Neural progenitor cell (in vitro differentiated cells): ENCODE results near the gene CUL4B.

Experiments
- EZH2phosphoT487 ChIP-seq: fragments of 200-600 bp; sonication (generic); IDR thresholded peaks from 2 replicates; pipeline ENCODE4 v1.6.1; 2017; ENCODE audit warnings: antibody characterized with exemption
- TF ChIP-seq, protein P1 (sequence below): fragments of 200-600 bp; sonication (generic); IDR thresholded peaks from 2 replicates; pipeline ENCODE4 v1.5.1; 2017; ENCODE audit warnings: antibody characterized with exemption, mild to moderate bottlenecking

DNA sequence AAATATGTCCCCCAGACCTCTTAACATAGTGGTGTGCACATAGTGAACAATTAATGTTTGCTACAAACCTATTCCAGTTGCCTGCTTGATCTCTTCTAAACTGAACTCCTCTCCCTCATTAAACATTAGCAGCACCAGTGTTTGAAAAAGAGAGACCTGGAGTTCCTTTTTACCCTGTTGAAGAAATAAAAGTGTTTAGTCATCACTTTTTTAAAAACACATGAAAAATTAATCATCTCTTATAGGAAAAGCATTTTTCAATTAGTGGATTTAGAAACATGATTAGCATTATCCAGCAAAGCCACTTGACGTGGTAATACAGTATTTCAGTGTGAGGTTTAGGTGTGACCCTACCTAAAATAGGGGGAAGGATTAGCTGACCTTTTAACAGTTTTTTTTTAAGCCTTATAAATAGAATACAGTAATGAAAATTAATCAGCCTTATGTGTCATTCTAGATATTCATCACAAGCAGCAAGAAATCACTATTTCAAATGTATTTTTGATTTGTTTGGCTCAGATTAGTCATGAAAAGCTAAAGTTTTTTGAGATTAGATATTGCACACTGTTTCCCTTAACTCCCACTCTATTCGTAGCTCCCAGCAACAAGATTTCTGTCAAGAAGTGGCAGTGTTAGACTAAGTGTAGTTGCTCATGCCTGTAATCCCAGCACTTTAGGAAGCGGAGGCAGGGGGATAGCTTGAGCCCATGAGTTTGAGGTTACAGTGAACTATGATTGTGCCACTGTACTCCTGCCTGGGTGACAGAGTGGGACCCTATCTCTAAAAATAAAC, 26.2 kb downstream of the CUL4B start:
- TF ChIP-seq, protein P1, sequence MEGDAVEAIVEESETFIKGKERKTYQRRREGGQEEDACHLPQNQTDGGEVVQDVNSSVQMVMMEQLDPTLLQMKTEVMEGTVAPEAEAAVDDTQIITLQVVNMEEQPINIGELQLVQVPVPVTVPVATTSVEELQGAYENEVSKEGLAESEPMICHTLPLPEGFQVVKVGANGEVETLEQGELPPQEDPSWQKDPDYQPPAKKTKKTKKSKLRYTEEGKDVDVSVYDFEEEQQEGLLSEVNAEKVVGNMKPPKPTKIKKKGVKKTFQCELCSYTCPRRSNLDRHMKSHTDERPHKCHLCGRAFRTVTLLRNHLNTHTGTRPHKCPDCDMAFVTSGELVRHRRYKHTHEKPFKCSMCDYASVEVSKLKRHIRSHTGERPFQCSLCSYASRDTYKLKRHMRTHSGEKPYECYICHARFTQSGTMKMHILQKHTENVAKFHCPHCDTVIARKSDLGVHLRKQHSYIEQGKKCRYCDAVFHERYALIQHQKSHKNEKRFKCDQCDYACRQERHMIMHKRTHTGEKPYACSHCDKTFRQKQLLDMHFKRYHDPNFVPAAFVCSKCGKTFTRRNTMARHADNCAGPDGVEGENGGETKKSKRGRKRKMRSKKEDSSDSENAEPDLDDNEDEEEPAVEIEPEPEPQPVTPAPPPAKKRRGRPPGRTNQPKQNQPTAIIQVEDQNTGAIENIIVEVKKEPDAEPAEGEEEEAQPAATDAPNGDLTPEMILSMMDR = no peak
- no peak for TF ChIP-seq EZH2phosphoT487
